MV-4-11 (cell line): ENCODE data around the gene CLCA4.

Experiments used
- DNase-seq: peaks from one replicate; lab custom pipeline; 2025; lab: John Stamatoyannopoulos, UW

Gene CLCA4

GRCh38 chr1:86546787-86547221, at the start of gene CLCA4:
CLCA4 (plus strand) TSS chr1:86547078; CDS start chr1:86547120, 42 bp downstream.
- no peak for DNase-seq

GRCh38 chr1:86498281-86498680, 48.6 kb upstream of the CLCA4 start:
- no peak for DNase-seq

- DNase-seq: peak; percentile 60
Observed at GRCh38 chr1:86499987-86500593, 46.8 kb upstream of the CLCA4 start.

GRCh38 chr1:86500714-86501113, 46.2 kb upstream of the CLCA4 start:
- DNase-seq: no peak

- peak; percentile 26 for DNase-seq
Observed at GRCh38 chr1:86502125-86502646, 44.7 kb upstream of the CLCA4 start.

DNA sequence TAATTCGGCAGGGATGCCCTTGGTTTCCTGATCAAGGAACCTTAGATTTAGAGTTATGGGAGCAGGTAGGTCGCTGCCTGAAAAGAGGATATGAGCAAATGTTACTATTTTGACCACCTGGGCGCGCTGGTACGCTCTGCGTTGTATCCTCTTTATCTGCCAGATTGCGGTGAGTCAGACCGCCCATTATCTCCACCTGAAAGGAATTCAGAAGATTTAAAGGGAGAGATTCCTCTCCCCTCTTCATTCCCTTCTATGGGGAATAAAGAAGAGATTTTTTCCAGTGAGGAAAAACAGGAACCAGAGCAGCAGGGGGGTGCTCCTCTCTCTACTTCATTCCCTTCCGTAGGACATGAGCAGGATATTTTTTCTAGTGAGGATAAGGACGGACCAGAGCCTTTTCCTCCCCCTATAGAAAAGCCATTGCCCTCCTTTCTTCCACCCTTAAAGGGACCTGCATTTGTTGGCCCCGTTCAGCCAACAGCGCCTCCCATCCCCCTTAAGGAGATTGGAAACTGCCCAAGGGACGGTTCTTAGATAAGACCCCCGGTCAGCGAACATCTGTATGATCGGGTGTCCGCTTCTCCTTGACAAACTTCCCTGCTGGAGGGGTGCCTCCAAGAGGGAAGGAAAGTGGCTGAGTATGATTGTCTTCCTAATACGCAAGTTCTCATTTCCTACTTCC, 44.0 kb upstream of the CLCA4 start:
- no peak for DNase-seq

DNA sequence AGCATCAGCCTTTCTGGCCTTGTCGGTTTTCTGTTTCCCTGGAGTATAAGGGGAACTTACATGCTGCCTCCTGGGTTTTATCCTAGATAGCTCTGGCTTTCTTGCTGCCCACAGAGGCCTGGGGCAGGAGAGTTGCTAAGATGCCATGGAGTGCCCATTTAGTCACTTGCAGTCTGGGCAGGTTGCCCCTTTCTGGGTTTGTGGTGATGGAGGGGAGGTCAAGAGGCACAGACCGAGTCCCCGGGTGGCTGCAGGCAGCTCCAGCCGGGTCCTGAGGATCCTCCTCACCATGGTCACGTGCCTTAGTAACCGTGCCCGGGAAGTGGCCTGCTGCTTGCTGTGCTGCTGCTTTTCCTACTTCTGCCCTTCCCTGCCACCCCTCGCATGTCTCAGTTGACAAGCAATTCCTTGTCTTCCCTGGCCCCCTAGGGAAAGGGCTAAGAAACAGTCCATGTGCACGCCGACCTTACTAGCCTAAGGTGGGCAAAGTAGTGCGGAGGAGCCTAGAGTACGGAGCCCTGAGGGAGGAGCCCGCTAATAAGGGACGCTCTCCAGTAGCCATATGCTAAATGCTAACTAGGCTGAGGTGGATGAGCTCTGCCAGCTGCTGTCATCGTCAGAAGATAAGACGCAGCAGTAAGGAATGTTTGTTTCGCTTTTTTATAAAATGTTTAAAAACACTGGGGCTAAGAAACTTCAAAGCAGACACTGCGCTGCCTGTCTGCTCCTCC, 43.3 kb upstream of the CLCA4 start:
- no peak for DNase-seq

- no peak for DNase-seq
Observed at GRCh38 chr1:86504137-86504479, 42.8 kb upstream of the CLCA4 start.

DNA sequence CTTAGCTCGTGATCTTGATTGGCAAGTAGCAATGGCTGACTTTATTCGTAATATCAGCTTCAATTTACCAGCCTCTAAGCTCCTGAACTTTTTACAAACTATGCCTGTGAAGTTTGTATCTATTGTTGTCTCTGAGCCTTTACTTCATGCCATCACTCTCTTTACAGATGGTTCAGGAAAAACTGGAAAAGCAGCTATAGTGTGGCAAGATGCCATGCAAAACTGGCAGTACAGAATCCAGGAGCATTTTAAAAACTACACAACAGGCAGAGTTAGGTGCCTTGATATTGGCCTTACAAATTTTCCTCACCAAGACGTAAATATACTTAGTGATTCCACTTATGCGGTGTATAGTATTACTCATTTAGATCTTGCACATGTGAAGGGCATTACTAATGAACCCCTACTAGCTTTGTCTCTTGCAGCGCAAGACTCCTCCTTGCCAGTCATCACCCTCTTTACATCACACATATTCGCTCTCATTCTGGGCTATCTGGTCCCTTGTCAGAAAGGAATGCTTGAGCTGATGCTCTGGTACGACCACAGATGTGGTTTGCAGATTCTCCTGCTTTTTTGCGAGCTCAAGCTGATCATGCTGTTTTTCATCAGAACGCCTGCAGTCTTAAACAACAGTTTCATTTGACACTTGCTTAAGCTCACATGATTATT, 41.8 kb upstream of the CLCA4 start:
- no peak for DNase-seq

DNA sequence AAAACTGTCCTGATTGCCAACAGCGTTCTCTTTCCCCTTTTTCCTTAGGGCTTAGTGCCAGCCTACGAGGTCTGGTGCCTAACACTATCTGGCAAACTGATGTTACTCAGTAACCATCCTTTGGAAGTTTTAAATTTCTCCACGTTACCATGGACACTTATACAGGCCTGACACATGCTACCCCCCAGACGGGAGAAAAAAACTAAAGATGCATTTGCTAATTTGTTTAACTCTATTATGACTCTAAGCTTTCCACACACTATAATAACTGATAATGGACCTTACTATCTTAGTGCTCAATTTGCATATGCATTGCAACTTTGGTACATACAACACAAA, 41.3 kb upstream of the CLCA4 start:
- no peak for DNase-seq

GRCh38 chr1:86507935-86508582, 38.8 kb upstream of the CLCA4 start:
- peak; percentile 49 for DNase-seq

DNA sequence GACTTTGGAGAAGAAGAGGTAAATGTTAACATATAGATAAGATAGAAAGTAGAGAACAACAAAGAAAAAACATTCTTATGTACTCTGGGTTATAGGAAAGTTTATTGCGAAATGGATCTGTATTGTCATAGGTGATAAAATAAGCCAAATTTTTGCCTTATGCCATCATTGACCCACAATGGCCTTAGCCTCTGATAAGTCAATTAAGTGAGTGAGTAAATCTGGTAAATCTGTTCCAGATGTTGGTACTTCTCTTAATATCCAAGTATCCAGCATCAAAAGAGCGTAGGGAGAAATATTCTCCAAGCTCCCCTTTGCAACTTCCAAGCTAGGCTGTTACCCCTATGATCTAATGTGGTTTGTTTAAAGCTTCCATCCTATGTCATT, 38.3 kb upstream of the CLCA4 start:
- no peak for DNase-seq

GRCh38 chr1:86515597-86515996, 31.3 kb upstream of the CLCA4 start:
- DNase-seq: no peak

GRCh38 chr1:86516335-86516734, 30.5 kb upstream of the CLCA4 start:
- DNase-seq: no peak

DNA sequence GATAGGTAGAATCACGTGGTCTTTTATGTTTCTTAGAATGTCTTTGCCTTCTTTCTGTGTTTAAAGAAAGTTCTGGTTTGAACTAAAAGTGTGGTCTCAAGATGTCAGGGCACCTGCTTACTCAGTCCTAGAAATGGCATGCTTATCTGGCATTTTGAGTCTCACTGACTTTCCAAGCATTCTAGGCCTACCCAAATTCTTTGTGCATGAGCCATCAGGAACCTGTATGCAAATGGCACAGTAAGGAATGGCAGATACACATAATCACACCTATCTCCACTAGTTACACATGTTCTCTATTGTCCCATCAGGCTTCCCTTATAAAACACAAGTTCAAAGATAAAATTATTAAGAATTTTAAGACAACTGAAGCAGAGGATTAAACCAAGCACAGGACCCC, 29.5 kb upstream of the CLCA4 start:
- DNase-seq: no peak

GRCh38 chr1:86520789-86521521, 25.9 kb upstream of the CLCA4 start:
- DNase-seq: no peak

DNA sequence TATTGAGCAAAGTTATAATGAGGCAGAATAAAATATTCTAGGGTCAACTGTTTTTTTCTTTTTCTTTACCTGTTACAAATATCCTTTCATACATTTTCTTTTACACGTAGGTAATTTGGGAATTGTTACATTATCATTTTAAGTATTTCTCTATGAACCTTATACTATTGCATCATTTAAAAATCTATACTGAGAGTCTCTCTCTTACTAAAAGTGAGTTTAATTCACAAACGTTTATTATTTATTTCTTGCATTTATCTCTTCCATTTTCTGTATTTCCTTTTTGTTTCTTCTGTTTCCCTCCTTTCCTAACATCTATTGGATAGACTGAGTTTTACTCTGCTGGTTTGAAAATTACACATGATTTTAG, 25.4 kb upstream of the CLCA4 start:
- DNase-seq: no peak

GRCh38 chr1:86522240-86522639, 24.6 kb upstream of the CLCA4 start:
- no peak for DNase-seq

DNA sequence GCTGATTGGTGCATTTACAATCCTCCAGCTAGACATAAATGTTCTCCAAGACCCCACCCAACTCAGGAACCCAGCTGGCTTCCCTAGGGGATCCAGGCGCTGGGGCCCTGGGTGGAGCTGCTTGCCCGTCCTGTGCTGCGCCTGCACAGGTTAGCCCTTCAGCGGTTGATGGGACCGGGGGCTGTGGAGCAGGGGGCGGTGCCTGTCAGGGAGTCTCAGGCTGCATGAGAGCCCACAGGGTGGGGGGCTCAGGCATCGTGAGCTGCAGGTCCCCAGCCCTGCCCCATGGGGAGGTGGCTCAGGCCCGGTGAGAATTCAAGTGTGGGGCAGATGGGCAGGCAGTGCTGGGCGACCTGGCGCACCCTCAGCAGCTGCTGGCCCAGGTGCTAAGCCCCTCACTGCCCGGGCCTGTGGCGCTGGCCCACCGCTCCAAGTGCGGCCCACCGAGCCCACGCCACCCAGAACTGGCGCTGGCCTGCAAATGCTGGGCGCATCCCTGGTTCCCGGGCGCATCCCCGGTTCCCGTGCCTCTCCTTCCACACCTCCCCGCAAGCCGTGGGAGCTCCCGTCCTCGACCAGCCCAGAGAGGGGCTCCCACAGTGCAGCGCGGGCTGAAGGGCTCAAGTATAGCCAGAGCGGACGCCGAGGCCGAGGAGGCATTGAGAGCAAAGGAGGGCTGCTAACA, 23.1 kb upstream of the CLCA4 start:
- DNase-seq: no peak

DNA sequence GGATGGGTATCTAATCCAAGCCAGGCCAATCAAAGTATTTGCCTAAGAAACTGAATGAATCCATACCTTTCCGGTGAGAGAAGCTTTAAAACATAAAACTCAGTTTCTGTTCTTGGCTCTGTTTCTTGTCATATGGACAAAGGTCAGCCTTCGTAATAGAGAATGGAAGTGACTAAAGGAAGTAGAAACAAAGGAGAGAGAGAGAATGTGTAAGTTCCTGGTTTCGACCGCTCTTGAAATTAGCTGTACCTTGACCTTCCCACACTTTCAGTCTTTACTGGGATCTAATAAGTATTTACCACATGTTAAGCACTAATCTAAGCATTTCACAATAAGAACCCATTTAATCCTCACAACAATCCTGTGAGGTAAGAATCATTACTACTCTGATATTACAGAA, 19.6 kb upstream of the CLCA4 start:
- DNase-seq: no peak
